PC-9 (cell line): ENCODE measurements around the gene ZCCHC7. TPM values are rescaled to one million over a fixed set of nuclear protein-coding genes. Genes with fewer than 3 reads are reported as not detected.

Experiments
- BruUV-seq: library from RNA; stranded (reverse); fragments of 400-500 nt; replicated peaks from 2 replicates; lab custom pipeline; 2021; lab: Mats Ljungman, UMichigan
- CTCF ChIA-PET: fragments of 300-600 bp; sonication (Branson Sonifier 250); formaldehyde crosslinking; loops from one replicate; lab custom pipeline; 2022; ENCODE audit warnings: antibody characterized with exemption; lab: Charles Lee
- POLR2A ChIA-PET: fragments of 300-600 bp; sonication (Branson Sonifier 250); formaldehyde crosslinking; loops from one replicate; lab custom pipeline; 2022; ENCODE audit warnings: antibody characterized with exemption; ENCODE audit not compliant: unreplicated experiment; lab: Charles Lee
- DNase-seq, 2 experiments: peaks; one replicate each; pipeline versions ENCODE4 v3.0.0 to v3.0.0-alpha.2; 2015 to 2022; ENCODE audit warnings: mixed read lengths in 1 of 2
- H2AFZ ChIP-seq: fragments of 200-600 bp; sonication (generic); 2 replicates; pipeline ENCODE4 v1.8.1; 2017; ENCODE audit warnings: antibody characterized with exemption
- H3F3A ChIP-seq: fragments of 200-600 bp; sonication (generic); 2 replicates; pipeline ENCODE4 v1.8.1; 2017; ENCODE audit warnings: antibody characterized with exemption, mild to moderate bottlenecking, low read depth; ENCODE audit not compliant: insufficient read depth
- H3K27ac ChIP-seq: fragments of 200-600 bp; sonication (generic); 2 replicates; pipeline ENCODE4 v1.6.1; 2016; ENCODE audit warnings: mixed run types
- H3K27me3 ChIP-seq: fragments of 200-600 bp; sonication (generic); 2 replicates; pipeline ENCODE4 v1.6.1; 2016; ENCODE audit warnings: low read depth, mixed run types; ENCODE audit not compliant: insufficient read depth
- H3K36me3 ChIP-seq: fragments of 200-600 bp; sonication (generic); 2 replicates; pipeline ENCODE4 v1.6.1; 2016; ENCODE audit warnings: low read depth, mixed run types
- H3K4me1 ChIP-seq: fragments of 200-600 bp; sonication (generic); replicated peaks from 2 replicates; pipeline ENCODE4 v1.6.1; 2016; ENCODE audit warnings: mixed run types; ENCODE audit not compliant: insufficient read depth
- H3K4me2 ChIP-seq: fragments of 200-600 bp; sonication (generic); 2 replicates; pipeline ENCODE4 v1.6.1; 2017; ENCODE audit warnings: mixed run types
- H3K4me3 ChIP-seq: fragments of 200-600 bp; sonication (generic); 2 replicates; pipeline ENCODE4 v1.6.1; 2016; ENCODE audit warnings: mixed run types
- H3K79me2 ChIP-seq: fragments of 200-600 bp; sonication (generic); 2 replicates; pipeline ENCODE4 v1.6.1; 2017; ENCODE audit warnings: low read depth, mixed run types
- H3K9me2 ChIP-seq: fragments of 200-600 bp; sonication (generic); 2 replicates; pipeline ENCODE4 v1.8.1; 2017; ENCODE audit warnings: mild to moderate bottlenecking; ENCODE audit not compliant: insufficient read depth
- H3K9me3 ChIP-seq: fragments of 200-600 bp; sonication (generic); 2 replicates; pipeline ENCODE4 v1.8.1; 2016; ENCODE audit warnings: low read depth; ENCODE audit not compliant: insufficient read depth
- H4K20me1 ChIP-seq: fragments of 200-600 bp; sonication (generic); 2 replicates; pipeline ENCODE4 v1.8.1; 2017; ENCODE audit not compliant: insufficient read depth
- EZH2 ChIP-seq: fragments of 200-600 bp; sonication (generic); IDR thresholded peaks from 2 replicates; pipeline ENCODE4 v1.8.0; 2017; ENCODE audit warnings: antibody characterized with exemption, low read depth
- intact Hi-C: fragments of 100-400 bp; cut with micrococcal nuclease; formaldehyde crosslinking; loops from one replicate; pipeline ENCODE4 v1.10.0; 2022; ENCODE audit not compliant: unreplicated experiment
- total RNA-seq: library from RNA; stranded (reverse); gene quantifications from 2 replicates; pipeline ENCODE4 v1.2.3, GENCODE V29; 2021
- TF ChIP-seq, protein P1 (sequence below): fragments of 200-600 bp; sonication (generic); conservative IDR thresholded peaks from 2 replicates; pipeline ENCODE4 v1.6.1; 2017; ENCODE audit warnings: mixed run types, antibody characterized with exemption, mild to moderate bottlenecking, moderate library complexity

ZCCHC7 gene
- total RNA-seq, 1 experiment from 2014 or later, result 15.9 TPM

DNA sequence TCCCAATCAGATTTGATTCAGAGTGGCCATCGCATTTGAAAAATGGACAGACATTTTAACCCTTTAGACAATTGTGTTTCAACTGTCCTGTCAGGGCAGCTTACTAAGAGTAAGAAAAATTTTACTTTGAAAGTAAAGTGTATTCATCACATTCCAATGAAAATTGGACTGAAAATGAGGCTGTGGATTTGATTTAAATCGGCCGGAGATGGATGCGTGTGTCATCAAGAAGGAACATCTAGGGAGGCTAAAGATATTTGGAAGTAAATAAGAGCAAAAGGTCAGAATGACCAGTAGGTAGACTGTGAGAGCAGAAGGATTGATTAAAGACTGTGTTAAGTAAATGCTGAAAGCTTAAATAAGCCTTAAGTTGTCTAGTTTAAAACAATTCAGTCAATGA is 1.5 kb downstream of the ZCCHC7 start:
- H3K79me2 ChIP-seq, result peaks cover 50% of the 10 kb centered on the region
- CTCF ChIA-PET, result no interaction called here
- intact Hi-C loops, result loop anchor here (5.0 kb wide), 2 partner anchors 40 to 125 kb away; no protein-coding TSS in a partner anchor

DNA sequence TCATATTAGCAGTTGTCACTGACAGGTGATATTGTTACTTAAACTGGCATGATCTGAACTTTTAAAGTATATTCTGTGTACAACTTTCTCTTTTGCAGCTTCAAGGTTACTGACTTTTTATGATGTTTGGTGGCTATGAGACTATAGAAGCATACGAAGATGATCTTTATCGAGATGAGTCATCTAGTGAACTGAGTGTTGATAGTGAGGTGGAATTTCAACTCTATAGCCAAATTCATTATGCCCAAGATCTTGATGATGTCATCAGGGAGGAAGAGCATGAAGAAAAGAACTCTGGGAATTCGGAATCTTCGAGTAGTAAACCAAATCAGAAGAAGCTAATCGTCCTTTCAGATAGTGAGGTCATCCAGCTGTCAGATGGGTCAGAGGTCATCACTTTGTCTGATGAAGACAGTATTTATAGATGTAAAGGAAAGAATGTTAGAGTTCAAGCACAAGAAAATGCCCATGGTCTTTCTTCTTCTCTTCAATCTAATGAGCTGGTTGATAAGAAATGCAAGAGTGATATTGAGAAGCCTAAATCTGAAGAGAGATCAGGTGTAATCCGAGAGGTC is 5.9 kb downstream of the ZCCHC7 start:
- CTCF ChIA-PET, result no interaction called here

More for the DNA sequence above, 1.5 kb downstream of the ZCCHC7 start:
- BruUV-seq, result no TSS peak
- Histone ChIP-seq H2AFZ (no peak overlapping the region), H3K4me3 (peak overlapping the region; percentile 92), H4K20me1 (peaks cover 4% of the 10 kb centered on the region; the same call in 1 of the 2 replicates), H3K27me3 (no peaks in the 10 kb centered on the region), H3K9me2 (no peaks in the 10 kb centered on the region), H3F3A (no peaks in the 10 kb centered on the region), H3K4me1 (0 out of 2 replicates have a peak, but pooled peaks cover 12% of the 10 kb centered on the region), H3K4me2 (peak overlapping the region; percentile 82), H3K9me3 (peaks cover 3% of the 10 kb centered on the region; the same call in 1 of the 2 replicates), H3K36me3 (no peaks in the 10 kb centered on the region), H3K27ac (no peak overlapping the region)
- POLR2A ChIA-PET, result no interaction called here
- TF ChIP-seq, protein P1, sequence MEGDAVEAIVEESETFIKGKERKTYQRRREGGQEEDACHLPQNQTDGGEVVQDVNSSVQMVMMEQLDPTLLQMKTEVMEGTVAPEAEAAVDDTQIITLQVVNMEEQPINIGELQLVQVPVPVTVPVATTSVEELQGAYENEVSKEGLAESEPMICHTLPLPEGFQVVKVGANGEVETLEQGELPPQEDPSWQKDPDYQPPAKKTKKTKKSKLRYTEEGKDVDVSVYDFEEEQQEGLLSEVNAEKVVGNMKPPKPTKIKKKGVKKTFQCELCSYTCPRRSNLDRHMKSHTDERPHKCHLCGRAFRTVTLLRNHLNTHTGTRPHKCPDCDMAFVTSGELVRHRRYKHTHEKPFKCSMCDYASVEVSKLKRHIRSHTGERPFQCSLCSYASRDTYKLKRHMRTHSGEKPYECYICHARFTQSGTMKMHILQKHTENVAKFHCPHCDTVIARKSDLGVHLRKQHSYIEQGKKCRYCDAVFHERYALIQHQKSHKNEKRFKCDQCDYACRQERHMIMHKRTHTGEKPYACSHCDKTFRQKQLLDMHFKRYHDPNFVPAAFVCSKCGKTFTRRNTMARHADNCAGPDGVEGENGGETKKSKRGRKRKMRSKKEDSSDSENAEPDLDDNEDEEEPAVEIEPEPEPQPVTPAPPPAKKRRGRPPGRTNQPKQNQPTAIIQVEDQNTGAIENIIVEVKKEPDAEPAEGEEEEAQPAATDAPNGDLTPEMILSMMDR, result no peak
- TF ChIP-seq EZH2, result no peak
- DNase-seq, result no peak

DNA sequence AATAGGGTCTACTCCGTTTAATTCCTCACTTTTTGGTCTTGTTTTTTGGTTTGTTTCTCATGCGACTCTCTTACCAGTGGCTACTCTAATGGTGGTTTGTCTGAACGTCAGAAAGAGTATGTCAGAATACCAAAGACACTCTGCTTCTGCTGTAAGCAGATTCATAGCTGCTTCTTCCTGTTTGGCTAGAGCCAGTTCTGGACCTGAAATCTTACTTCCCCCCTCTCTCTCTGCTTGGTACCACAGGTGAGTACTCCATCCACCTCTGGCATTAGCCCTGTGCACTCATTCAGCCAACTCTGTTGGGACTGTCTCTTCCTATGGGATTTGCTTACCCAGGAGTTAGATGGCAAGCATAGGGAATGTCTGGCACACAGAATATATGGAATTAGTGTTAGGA is 6.6 kb downstream of the ZCCHC7 start:
- Histone ChIP-seq H3K79me2 (peaks cover 38% of the 10 kb centered on the region), H4K20me1 (no peaks in the 10 kb centered on the region; the same call in 1 of the 2 replicates)

More for the DNA sequence above, 5.9 kb downstream of the ZCCHC7 start:
- Histone ChIP-seq H3K27me3 (no peaks in the 10 kb centered on the region), H3K27ac (no peak overlapping the region), H2AFZ (no peak overlapping the region), H4K20me1 (peaks cover 4% of the 10 kb centered on the region; the same call in 1 of the 2 replicates), H3K9me3 (no peaks in the 10 kb centered on the region), H3K4me2 (no peak overlapping the region), H3K4me3 (no peak overlapping the region), H3K36me3 (no peaks in the 10 kb centered on the region), H3F3A (no peaks in the 10 kb centered on the region), H3K4me1 (0 out of 2 replicates have a peak, but pooled peaks cover 9% of the 10 kb centered on the region), H3K9me2 (no peaks in the 10 kb centered on the region), H3K79me2 (peaks cover 46% of the 10 kb centered on the region)
- intact Hi-C loops, result no loop called here
- POLR2A ChIA-PET, result no interaction called here
- no TSS peak for BruUV-seq
- TF ChIP-seq, protein P1, result no peak
- TF ChIP-seq EZH2, result no peak
- DNase-seq, result no peak

More for the DNA sequence above, 6.6 kb downstream of the ZCCHC7 start:
- H3F3A ChIP-seq, result no peaks in the 10 kb centered on the region
- TF ChIP-seq, protein P1, result no peak
- TF ChIP-seq EZH2, result no peak
- H3K4me2 ChIP-seq, result no peak overlapping the region
- H3K36me3 ChIP-seq, result no peaks in the 10 kb centered on the region
- no peak overlapping the region for H2AFZ ChIP-seq
- H3K4me1 ChIP-seq, result 0 out of 2 replicates have a peak, but pooled peaks cover 4% of the 10 kb centered on the region
- no peak overlapping the region for H3K27ac ChIP-seq
- no peak overlapping the region for H3K4me3 ChIP-seq
- H3K9me3 ChIP-seq, result no peaks in the 10 kb centered on the region
- BruUV-seq, result no TSS peak
- POLR2A ChIA-PET, result interaction anchor here (0.6 kb wide), 1 partner anchor 85 kb away, joined by 5 read pairs; no protein-coding TSS in a partner anchor
- no peak for DNase-seq
- no peaks in the 10 kb centered on the region for H3K27me3 ChIP-seq
- CTCF ChIA-PET, result interaction anchor here (0.5 kb wide), 1 partner anchor 50 kb away, joined by 4 read pairs; no protein-coding TSS in a partner anchor
- intact Hi-C loops, result no loop called here
- no peaks in the 10 kb centered on the region for H3K9me2 ChIP-seq
